WTC11 (cell line): Measurements from ENCODE around the gene MRAS. TPM values are rescaled to one million over a fixed set of nuclear protein-coding genes. Genes with fewer than 3 reads are reported as not detected.
A peak's percentile ranks its signal among the peaks of the same experiment; 100 is the strongest.

Experiments
- ATAC-seq: fragments of 200-7000 bp; cut with Tn5 transposase; 2 replicates; pipeline ENCODE4 v1.10.0; 2021; ENCODE audit warnings: mild to moderate bottlenecking, moderate library complexity
- CTCF ChIA-PET: fragments of 300-600 bp; sonication (Branson Sonifier 250); formaldehyde crosslinking; loops from one replicate; lab custom pipeline; 2021; ENCODE audit warnings: antibody characterized with exemption; lab: Charles Lee
- POLR2A ChIA-PET: fragments of 350-600 bp; sonication (Branson Sonifier 250); formaldehyde crosslinking; loops from one replicate; lab custom pipeline; 2021; ENCODE audit warnings: antibody characterized with exemption; lab: Charles Lee
- DNase-seq: peaks from one replicate; pipeline ENCODE4 v3.0.0; 2021; ENCODE audit warnings: low spot score
- H3K27ac Mint-ChIP-seq: 2 replicates; pipeline ENCODE4 v1.8.0; 2021; ENCODE audit warnings: mixed read lengths
- H3K27me3 Mint-ChIP-seq: 2 replicates; pipeline ENCODE4 v1.8.0; 2021; ENCODE audit warnings: low read depth, mild to moderate bottlenecking, moderate library complexity, mixed read lengths
- H3K36me3 Mint-ChIP-seq: 2 replicates; pipeline ENCODE4 v1.8.0; 2021; ENCODE audit warnings: mixed read lengths
- H3K4me1 Mint-ChIP-seq: 2 replicates; pipeline ENCODE4 v1.8.0; 2022; ENCODE audit warnings: mixed read lengths
- H3K4me3 Mint-ChIP-seq: 2 replicates; pipeline ENCODE4 v1.8.0; 2021; ENCODE audit warnings: mild to moderate bottlenecking, moderate library complexity, mixed read lengths
- H3K9me3 Mint-ChIP-seq: 2 replicates; pipeline ENCODE4 v1.8.0; 2021; ENCODE audit warnings: mixed read lengths
- ATF2 ChIP-seq: sonication (generic); formaldehyde crosslinking; IDR thresholded peaks from 2 replicates; pipeline ENCODE4 v1.8.1; 2022; ENCODE audit warnings: low read depth, missing genetic modification reagents, borderline replicate concordance
- CBFB ChIP-seq: sonication (generic); formaldehyde crosslinking; IDR thresholded peaks from 2 replicates; pipeline ENCODE4 v1.8.1; 2022; ENCODE audit warnings: mild to moderate bottlenecking, low read depth, missing genetic modification reagents
- CREM ChIP-seq: sonication (generic); formaldehyde crosslinking; IDR thresholded peaks from 2 replicates; pipeline ENCODE4 v1.8.1; 2022; ENCODE audit warnings: mild to moderate bottlenecking, missing genetic modification reagents, moderate library complexity
- E2F4 ChIP-seq: sonication (generic); formaldehyde crosslinking; IDR thresholded peaks from 2 replicates; pipeline ENCODE4 v1.8.1; 2022; ENCODE audit warnings: low read depth, mild to moderate bottlenecking, moderate library complexity, missing genetic modification reagents, borderline replicate concordance
- ERG ChIP-seq: fragments of 250-450 bp; sonication (Bioruptor Pico); IDR thresholded peaks from 2 replicates; pipeline ENCODE4 v1.8.0; 2021; ENCODE audit warnings: mild to moderate bottlenecking
- ETV6 ChIP-seq: sonication (generic); formaldehyde crosslinking; IDR thresholded peaks from 2 replicates; pipeline ENCODE4 v1.8.1; 2022; ENCODE audit warnings: mild to moderate bottlenecking, missing genetic modification reagents
- GABPB1 ChIP-seq: sonication (generic); formaldehyde crosslinking; IDR thresholded peaks from 2 replicates; pipeline ENCODE4 v1.8.1; 2023; ENCODE audit warnings: mild to moderate bottlenecking, missing genetic modification reagents
- IRF1 ChIP-seq: sonication (generic); formaldehyde crosslinking; IDR thresholded peaks from 2 replicates; pipeline ENCODE4 v1.8.0; 2023; ENCODE audit warnings: missing genetic modification reagents
- KAT7 ChIP-seq: sonication (generic); formaldehyde crosslinking; IDR thresholded peaks from 2 replicates; pipeline ENCODE4 v1.8.1; 2023; ENCODE audit warnings: missing genetic modification reagents, mild to moderate bottlenecking, borderline replicate concordance
- MYBL2 ChIP-seq: sonication (generic); formaldehyde crosslinking; IDR thresholded peaks from 2 replicates; pipeline ENCODE4 v1.8.1; 2023; ENCODE audit warnings: mild to moderate bottlenecking, moderate library complexity, missing genetic modification reagents
- NR1H2 ChIP-seq: sonication (generic); formaldehyde crosslinking; IDR thresholded peaks from 2 replicates; pipeline ENCODE4 v1.9.0; 2021; ENCODE audit warnings: mild to moderate bottlenecking, moderate library complexity, missing genetic modification reagents
- PRRX2 ChIP-seq: fragments of 250-450 bp; sonication (Bioruptor Pico); IDR thresholded peaks from 2 replicates; pipeline ENCODE4 v1.8.0; 2021; ENCODE audit warnings: mild to moderate bottlenecking
- RELA ChIP-seq: sonication (generic); formaldehyde crosslinking; IDR thresholded peaks from 2 replicates; pipeline ENCODE4 v1.8.1; 2022; ENCODE audit warnings: missing genetic modification reagents, mild to moderate bottlenecking, borderline replicate concordance
- SP1 ChIP-seq: sonication (generic); formaldehyde crosslinking; conservative IDR thresholded peaks from 2 replicates; pipeline ENCODE4 v1.8.1; 2022; ENCODE audit warnings: missing genetic modification reagents
- TCF7 ChIP-seq: sonication (generic); formaldehyde crosslinking; IDR thresholded peaks from 2 replicates; pipeline ENCODE4 v1.8.0; 2022; ENCODE audit warnings: mild to moderate bottlenecking, low read depth, missing genetic modification reagents, moderate library complexity
- USF1 ChIP-seq: sonication (generic); formaldehyde crosslinking; IDR thresholded peaks from 2 replicates; pipeline ENCODE4 v1.8.0; 2022; ENCODE audit warnings: mild to moderate bottlenecking, missing genetic modification reagents
- ZBTB43 ChIP-seq: sonication (generic); formaldehyde crosslinking; IDR thresholded peaks from 2 replicates; pipeline ENCODE4 v1.8.1; 2023; ENCODE audit warnings: mild to moderate bottlenecking, missing genetic modification reagents
- ZNF138 ChIP-seq: sonication (generic); formaldehyde crosslinking; conservative IDR thresholded peaks from 2 replicates; pipeline ENCODE4 v1.8.1; 2022; ENCODE audit warnings: mild to moderate bottlenecking, moderate library complexity, missing genetic modification reagents
- ZNF423 ChIP-seq: fragments of 250-450 bp; sonication (Bioruptor Pico); IDR thresholded peaks from 2 replicates; pipeline ENCODE4 v2.1.2; 2022; ENCODE audit warnings: mild to moderate bottlenecking, moderate library complexity
- ZNF425 ChIP-seq: fragments of 250-450 bp; sonication (Bioruptor Pico); conservative IDR thresholded peaks from 2 replicates; pipeline ENCODE4 v1.9.0; 2021; ENCODE audit warnings: mild to moderate bottlenecking
- ZNF671 ChIP-seq: fragments of 250-450 bp; sonication (Bioruptor Pico); IDR thresholded peaks from 2 replicates; pipeline ENCODE4 v1.8.0; 2021; ENCODE audit warnings: mild to moderate bottlenecking
- total RNA-seq: library from RNA; stranded (reverse); gene quantifications from 3 replicates; pipeline ENCODE4 v1.2.3, GENCODE V29; 2021

MRAS gene
- total RNA-seq, 1 experiment from 2014 or later, result 14.8 TPM

- no peak for DNase-seq
- Mint-ChIP-seq H3K36me3 (peaks cover 12% of the 10 kb centered on the region), H3K27ac (no peak overlapping the region), H3K27me3 (no peaks in the 10 kb centered on the region; the same call in 1 of the 2 replicates), H3K4me3 (no peak overlapping the region), H3K9me3 (peaks cover 10% of the 10 kb centered on the region), H3K4me1 (peaks cover 27% of the 10 kb centered on the region)
- TF ChIP-seq KAT7 (CRISPR knock-in tag) (no peak), USF1 (no peak), IRF1 (CRISPR knock-in tag) (no peak), PRRX2 (CRISPR knock-in tag) (no peak), ZNF423 (CRISPR knock-in tag) (no peak), MYBL2 (CRISPR knock-in tag) (no peak)
- ChIA-PET POLR2A (no interaction called here), CTCF (interaction anchor here (1.6 kb wide), 1 partner anchor 16 kb away, joined by 7 read pairs; no protein-coding TSS in a partner anchor)
- peak; percentile 67 for ATAC-seq
Measured at GRCh38 chr3:138401834-138402233, 53.5 kb downstream of the MRAS start.

- CTCF ChIA-PET, result interaction anchor here (2.2 kb wide), 1 partner anchor 13 kb away, joined by 7 read pairs; no protein-coding TSS in a partner anchor
- peaks cover 17% of the 10 kb centered on the region for H3K36me3 Mint-ChIP-seq
Measured at GRCh38 chr3:138404121-138404520, 55.7 kb downstream of the MRAS start.

More at GRCh38 chr3:138404121-138404520, 55.7 kb downstream of the MRAS start:
- POLR2A ChIA-PET, result no interaction called here
- Mint-ChIP-seq H3K4me3 (no peak overlapping the region), H3K9me3 (peaks cover 19% of the 10 kb centered on the region), H3K4me1 (peaks cover 42% of the 10 kb centered on the region), H3K27ac (no peak overlapping the region), H3K27me3 (peaks cover 9% of the 10 kb centered on the region)
- TF ChIP-seq ZNF425 (CRISPR knock-in tag) (no peak), ERG (CRISPR knock-in tag) (no peak), ZNF423 (CRISPR knock-in tag) (no peak), CREM (CRISPR knock-in tag) (no peak), ZNF671 (CRISPR knock-in tag) (no peak), RELA (CRISPR knock-in tag) (no peak), ETV6 (CRISPR knock-in tag) (no peak), NR1H2 (CRISPR knock-in tag) (no peak), TCF7 (no peak), SP1 (CRISPR knock-in tag) (no peak), ATF2 (no peak), CBFB (no peak), ZNF138 (CRISPR knock-in tag) (no peak), GABPB1 (no peak), E2F4 (CRISPR knock-in tag) (no peak), ZBTB43 (CRISPR knock-in tag) (no peak)
- DNase-seq (no peak), ATAC-seq (no peak)
